HEK293T (cell line): ENCODE data around the gene MALSU1.

Source experiments
- ARNT ChIP-seq: fragments of 450-650 bp; IDR thresholded peaks from 2 replicates; pipeline ENCODE4 v1.6.1; 2017; ENCODE audit warnings: mild to moderate bottlenecking
- CTBP1 ChIP-seq: fragments of 450-650 bp; IDR thresholded peaks from 2 replicates; pipeline ENCODE4 v1.6.1; 2016; ENCODE audit warnings: borderline replicate concordance
- PKNOX1 ChIP-seq: fragments of 450-650 bp; IDR thresholded peaks from 2 replicates; pipeline ENCODE4 v1.6.1; 2016
- SP1 ChIP-seq: fragments of 450-650 bp; IDR thresholded peaks from 2 replicates; pipeline ENCODE4 v1.6.1; 2017

GRCh38 chr7:23332193-23332592 is 33.1 kb downstream of the MALSU1 start:
- TF ChIP-seq ARNT (no peak), SP1 (no peak), CTBP1 (no peak), PKNOX1 (no peak)
